ENCODE measurements around the gene RPGRIP1.

RPGRIP1 gene

GRCh38 chr14:21308132-21308478 lies 28.2 kb downstream of the RPGRIP1 start:
- TF ChIP-seq CTCF (conservative IDR thresholded peaks at IDR 0.05; ENCODE audit: low read depth, low read length) = no peak
- H3K4me3 ChIP-seq (ENCODE audit: low read depth, low read length) = peak overlapping the region; percentile 55
- no peak for DNase-seq (ENCODE audit: low read depth)

DNA sequence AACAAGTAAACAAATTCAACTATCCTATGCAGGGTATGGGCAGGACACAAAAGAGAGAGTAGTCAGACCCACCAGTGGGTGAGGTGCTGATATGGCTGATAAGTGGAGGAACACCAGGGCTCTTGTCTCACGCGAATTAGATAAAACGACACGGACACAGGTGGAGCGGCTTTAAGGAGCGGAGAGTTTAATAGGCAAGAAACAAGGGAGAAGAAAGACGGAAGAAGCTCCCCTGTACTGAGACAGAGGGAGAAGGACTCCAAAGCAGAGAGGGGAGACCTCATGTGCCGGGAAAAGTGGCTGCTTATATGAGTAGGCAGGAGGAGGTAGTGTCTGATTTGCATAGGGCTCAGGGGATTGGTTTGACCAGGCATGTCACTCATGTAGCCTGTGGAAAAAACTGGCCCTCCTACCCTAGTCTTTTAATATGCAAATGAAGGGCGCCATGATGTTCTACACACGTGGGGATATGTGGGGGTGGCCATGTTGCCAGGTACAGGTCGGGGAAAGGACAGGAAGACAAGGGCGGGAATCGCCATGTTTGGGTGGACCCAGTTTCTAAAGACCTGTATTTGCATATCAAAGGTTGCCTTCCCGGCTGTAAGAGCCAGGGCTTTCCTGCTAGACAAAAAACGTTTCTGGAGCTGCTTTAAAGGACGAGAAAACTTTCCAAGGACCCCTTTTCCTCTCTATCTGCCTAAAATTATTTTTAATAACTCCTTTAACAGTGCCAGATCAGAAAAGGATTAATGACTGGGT lies 28.8 kb downstream of the RPGRIP1 start:
- no peak for TF ChIP-seq CTCF (conservative IDR thresholded peaks at IDR 0.05; ENCODE audit: low read depth, low read length)
- peak overlapping the region; percentile 55 for H3K4me3 ChIP-seq (ENCODE audit: low read depth, low read length)
- DNase-seq (ENCODE audit: low read depth) = peak; percentile 94

DNA sequence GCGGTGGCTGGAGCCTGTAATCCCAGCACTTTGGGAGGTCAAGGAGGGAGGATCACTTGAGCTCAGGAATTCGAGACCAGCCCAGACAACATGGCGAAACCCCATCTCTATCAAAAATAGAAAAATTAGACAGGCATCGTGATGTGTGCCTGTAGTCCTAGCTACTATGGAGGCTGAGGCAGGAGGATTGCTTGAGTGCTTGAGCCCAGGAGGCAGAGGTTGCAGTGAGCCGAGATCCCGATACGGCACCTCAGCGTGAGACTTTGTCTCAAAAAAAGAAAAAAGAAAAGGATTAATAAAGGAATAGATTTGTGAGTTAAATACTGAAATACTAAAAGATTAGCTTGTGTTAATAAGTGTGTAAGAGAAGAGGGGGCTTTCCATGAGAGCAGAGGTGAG lies 29.4 kb downstream of the RPGRIP1 start:
- TF ChIP-seq CTCF (conservative IDR thresholded peaks at IDR 0.05; ENCODE audit: low read depth, low read length) = no peak
- peak overlapping the region; percentile 55 for H3K4me3 ChIP-seq (ENCODE audit: low read depth, low read length)
- DNase-seq (ENCODE audit: low read depth) = no peak

- no peak for TF ChIP-seq CTCF (conservative IDR thresholded peaks at IDR 0.05; ENCODE audit: low read depth, low read length)
- H3K4me3 ChIP-seq (ENCODE audit: low read depth, low read length) = no peak overlapping the region
- DNase-seq (ENCODE audit: low read depth) = no peak
These were observed 30.1 kb downstream of the RPGRIP1 start for GRCh38 chr14:21309956-21310355.

GRCh38 chr14:21311614-21312013 lies 31.7 kb downstream of the RPGRIP1 start:
- TF ChIP-seq CTCF (conservative IDR thresholded peaks at IDR 0.05; ENCODE audit: low read depth, low read length) = no peak
- no peak for DNase-seq (ENCODE audit: low read depth)
- H3K4me3 ChIP-seq (ENCODE audit: low read depth, low read length) = no peak overlapping the region

DNA sequence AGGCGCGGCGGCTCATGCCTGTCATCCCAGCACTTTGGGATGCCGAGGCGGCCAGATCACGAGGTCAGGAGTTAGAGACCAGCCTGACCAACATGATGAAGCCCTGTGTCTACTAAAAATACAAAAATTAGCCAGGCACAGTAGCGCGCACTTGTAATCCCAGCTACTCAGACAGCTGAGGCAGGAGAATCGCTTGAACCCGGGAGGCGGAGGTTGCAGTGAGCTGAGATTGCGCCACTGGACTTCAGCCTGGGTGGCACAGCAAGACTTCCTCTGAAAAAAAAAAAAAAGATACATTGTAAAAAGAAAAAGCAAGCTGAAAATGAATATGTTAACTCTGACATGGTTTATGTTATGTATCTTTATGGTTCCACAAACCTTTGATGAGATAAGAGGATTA lies 33.6 kb downstream of the RPGRIP1 start:
- TF ChIP-seq CTCF (conservative IDR thresholded peaks at IDR 0.05; ENCODE audit: low read depth, low read length) = no peak
- no peak for DNase-seq (ENCODE audit: low read depth)
- H3K4me3 ChIP-seq (ENCODE audit: low read depth, low read length) = no peak overlapping the region

DNA sequence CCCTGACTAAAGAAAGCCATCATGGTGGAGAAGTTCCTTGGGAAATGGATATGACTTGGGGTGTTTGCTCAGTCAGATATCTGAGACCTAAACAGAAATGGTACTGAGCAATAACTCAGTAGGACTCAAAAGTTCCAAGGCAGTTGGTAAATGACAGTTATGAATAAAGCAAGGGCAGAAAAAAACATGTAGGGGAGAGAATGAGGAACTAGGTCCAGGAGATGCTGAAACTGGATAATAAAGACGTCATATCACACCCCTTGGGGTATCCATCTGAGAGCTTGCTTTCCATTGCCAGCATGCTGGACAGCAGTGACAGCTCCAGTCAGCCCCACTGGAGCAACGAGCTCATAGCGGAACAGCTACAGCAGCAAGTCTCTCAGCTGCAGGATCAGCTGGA lies 37.5 kb downstream of the RPGRIP1 start:
- no peak overlapping the region for H3K4me3 ChIP-seq (ENCODE audit: low read depth, low read length)
- no peak for TF ChIP-seq CTCF (conservative IDR thresholded peaks at IDR 0.05; ENCODE audit: low read depth, low read length)
- DNase-seq (ENCODE audit: low read depth) = peak; percentile 7
